ENCODE measurements around the gene PDZD2.
"Not testable (repeated sequence)": the region's sequence is repeated elsewhere in the genome, so short reads cannot be mapped to it uniquely, and the experiment has no call there.

PDZD2 gene

DNA sequence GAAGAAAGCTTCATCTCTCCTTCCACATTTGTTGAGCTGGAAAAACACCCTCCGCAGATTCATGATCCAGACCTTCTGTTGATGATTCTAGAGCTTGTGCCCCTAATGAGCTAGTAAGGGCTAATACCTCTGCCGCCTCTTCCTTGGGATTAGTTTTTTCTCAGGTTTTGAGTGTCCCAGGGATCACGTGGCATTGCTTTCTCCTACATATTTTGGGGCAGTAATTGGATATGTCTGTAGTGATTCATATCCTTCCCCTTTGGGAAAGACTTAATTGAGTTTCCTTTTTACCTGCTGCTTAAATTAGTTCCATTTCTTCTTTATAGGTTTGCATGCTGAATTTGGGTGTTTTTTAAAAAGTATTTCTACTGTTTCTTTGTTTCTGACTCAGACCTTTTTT lies 391.3 kb downstream of the PDZD2 start:
- DNase-seq, result no peak

DNA sequence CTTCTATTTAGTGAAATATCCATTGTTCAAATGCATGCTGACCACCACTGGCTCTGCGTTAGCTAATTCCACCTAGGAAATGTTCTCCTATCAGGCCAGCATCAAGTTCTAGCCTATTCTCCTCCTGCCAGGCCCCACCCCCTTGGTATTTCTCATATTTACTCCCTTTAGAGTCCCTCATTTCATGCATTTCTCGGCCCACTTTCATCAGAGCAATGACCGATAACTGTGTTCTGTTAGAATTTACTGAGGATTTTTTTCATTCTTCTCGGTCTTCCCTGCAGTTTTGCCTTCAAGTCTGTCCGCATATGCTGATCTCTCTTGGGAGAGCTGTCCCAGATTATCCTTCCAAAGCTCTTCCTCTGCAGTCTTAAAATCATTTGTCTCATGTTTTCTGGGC lies 391.8 kb downstream of the PDZD2 start:
- DNase-seq, result no peak

DNA sequence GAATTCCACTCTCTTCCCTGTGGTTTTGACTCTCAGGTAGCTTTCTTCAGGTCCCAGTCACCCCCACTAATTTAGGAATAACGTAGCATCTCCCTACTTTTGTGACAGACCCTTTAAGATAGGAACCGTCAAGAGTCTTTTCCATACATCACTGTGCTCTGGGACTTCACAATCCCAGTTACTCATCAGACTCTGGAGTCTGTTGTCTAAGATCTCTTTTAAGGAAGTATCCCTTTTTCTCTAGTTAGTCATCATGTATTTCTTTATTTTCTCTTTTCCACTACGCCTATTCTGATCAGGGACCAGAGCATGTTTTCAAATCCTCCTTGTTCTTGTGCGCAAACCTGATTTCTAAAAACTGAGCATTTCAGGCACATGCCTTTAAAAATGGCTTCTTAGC lies 392.2 kb downstream of the PDZD2 start:
- no peak for DNase-seq

DNA sequence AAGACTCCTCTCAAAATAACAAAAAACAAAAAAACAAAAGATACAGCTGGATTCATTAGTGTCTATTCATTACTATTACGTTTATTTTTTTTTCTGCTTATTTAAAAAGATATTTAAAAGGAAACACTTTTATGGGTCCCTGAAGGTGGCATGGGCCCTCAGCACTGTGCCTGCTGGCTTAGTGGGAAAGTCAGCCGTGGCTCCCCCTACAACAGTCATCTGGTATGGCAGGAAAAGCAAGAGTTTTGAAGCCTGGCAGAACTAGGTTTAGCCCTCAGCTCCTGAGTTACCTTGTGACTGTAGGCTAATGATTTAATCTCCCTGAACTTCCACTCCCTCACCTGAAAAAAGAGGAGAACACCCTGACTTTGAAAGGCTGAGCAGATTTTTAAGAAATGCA lies 399.6 kb downstream of the PDZD2 start:
- DNase-seq, result no peak

DNA sequence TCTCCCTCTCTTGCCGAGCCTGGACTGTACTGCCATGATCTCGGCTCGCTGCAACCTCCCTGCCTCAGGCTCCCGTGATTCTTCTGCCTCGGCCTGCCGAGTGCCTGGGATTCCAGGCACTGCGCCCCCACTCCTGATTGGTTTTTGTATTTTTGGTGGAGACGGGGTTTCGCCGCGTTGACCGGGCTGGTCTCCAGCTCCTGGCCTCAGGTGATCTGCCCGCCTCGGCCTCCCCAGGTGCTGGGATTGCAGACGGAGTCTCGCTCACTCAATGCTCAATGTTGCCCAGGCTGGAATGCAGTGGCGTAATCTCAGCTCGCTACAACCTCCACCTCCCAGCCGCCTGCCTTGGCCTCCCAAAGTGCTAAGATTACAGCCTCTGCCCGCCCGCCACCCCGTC lies 400.2 kb downstream of the PDZD2 start:
- DNase-seq, result not testable (repeated sequence)

DNA sequence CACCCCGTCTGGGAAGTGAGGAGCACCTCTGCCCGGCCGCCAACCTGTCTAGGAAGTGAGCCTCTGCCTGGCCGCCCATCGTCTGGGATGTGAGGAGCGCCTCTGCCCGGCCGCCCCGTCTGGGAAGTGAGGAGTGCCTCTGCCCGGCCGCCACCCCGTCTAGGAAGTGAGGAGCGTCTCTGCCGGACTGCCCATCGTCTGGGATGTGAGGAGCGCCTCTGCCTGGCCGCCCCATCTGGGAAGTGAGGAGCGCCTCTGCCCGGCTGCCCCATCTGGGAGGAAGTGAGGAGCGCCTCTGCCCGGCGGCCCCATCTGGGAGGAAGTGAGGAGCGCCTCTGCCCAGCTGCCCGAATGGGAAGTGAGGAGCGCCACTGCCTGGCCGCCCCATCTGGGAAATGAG lies 400.7 kb downstream of the PDZD2 start:
- not testable (repeated sequence) for DNase-seq

DNA sequence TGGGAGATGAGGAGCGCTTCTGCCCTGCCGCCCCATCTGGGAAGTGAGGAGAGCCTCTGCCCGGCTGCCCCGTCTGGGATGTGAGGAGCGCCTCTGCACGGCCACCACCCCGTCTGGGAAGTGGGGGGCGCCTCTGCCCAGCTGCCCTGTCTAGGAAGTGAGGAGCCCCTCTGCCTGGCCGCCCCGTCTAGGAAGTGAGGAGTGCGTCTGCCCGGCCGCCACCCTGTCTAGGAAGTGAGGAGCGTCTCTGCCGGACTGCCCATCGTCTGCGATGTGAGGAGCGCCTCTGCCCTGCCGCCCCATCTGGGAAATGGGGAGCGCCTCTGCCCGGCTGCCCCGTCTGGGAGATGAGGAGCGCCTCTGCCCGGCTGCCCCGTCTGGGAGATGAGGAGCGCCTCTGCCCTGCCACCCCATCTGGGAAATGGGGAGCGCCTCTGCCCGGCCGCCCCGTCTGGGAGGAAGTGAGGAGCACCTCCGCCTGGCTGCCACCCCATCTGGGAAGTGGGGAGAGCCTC lies 401.3 kb downstream of the PDZD2 start:
- not testable (repeated sequence) for DNase-seq

DNA sequence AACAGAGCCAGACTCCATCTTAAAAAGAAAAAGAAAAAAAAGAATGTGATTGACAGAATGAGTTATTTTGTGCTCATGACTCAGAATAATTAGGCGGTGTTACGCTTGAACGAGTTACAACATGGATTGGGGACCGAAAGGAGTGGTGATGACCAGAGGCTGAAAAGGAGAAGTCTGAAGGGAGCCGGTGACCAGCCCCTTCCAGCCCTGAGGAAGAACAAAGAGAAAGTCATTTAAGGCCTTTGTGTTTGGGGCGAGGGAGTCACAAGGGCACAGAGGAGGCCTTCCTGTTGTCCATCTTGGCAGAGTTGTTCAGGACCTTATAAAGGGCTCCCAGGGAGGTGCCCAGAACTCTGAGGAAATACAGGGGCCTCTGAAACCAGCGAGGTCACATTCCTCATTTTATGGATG lies 403.6 kb downstream of the PDZD2 start:
- no peak for DNase-seq

DNA sequence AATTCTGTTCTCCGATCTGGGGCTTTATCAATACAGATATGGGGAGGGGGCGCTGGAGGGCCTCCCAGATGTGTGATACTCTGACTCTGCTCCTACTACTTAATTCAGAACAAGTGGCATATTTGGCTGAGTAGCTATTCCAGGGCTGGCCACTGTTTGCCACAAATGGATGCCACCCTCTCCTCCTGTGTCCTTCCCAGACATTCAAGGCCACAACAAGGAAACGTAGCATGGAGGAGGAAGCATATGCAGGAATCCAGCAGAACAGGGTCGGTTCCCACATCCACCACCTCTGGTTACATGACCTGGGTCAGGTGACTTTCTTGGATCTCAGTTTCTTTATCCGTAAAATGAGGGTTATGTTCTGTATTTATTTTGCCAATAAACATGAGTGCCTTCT lies 404.2 kb downstream of the PDZD2 start:
- DNase-seq, result no peak

DNA sequence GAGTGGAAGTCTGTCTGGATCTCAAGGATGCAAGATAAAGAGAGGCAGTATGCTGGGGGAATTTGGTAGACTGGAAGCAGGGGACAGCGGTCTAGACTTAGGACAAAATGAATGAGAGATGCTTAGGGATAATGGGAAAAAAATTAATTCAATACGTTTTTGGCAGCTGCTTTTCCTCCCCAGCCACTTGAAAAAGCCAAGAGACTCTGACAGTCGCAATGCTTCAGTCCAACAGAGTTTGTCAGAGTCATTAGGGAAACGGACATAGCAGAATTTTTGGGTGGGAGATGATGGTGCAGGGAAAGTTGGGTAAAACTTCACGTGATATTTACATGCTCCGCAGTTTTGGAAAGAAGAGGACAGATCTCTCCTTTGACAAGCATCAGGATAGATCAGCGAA lies 405.5 kb downstream of the PDZD2 start:
- no peak for DNase-seq

DNA sequence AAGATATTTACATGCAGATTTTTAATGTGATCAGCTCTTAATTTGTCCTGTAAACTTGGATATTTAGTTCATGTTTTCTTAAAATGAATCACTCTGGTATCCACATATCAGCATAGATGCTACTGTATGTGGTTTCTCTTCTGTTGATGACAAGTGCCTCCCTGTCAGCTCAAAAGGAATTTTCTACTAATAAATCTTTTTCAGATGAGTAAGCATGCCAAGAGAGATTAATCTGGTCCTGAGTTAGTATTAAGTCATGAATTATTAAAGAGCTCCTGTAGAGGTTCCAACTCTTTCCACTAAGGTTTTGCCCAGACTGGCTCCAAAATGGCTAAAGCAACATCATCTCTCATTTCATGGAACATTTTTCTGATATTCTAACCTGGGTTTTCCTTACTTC lies 406.0 kb downstream of the PDZD2 start:
- no peak for DNase-seq

DNA sequence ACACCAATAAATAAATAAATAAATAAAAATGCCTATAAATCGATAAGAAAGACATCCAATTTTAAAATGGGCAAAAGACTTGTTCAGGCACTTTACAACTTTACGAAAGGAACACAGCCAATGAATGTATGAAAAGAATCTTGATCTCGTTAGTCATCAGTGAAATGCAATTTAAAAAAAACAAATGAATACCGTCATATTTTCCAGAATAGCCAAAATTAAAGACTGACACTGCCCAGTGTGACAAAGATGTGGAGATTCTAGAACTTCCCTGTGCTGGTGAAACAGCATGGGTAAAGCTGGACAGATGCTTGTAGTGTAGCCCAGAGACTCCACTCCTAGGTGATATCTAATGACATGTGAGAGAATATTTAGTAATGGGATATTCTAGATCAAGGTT lies 408.1 kb downstream of the PDZD2 start:
- DNase-seq, result no peak

DNA sequence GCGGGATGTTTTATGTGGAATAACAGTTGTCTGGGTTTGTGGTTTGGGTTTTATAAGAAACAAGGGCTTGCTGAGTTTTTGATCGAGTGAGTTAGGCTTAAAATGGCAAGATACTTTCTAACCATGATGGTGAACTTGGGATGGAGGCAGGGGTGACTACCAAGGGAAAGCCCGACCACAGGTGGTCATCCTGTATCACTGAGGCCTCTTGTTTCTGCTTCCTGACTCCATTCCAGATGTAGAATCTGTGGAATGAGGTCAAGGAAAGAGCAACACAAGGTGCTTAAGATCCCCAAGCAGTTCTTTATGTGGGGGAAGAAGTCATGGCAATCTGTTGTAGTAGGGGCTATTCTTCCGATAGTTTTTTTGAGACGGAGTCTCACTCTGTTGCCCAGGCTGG lies 412.9 kb downstream of the PDZD2 start:
- no peak for DNase-seq

DNA sequence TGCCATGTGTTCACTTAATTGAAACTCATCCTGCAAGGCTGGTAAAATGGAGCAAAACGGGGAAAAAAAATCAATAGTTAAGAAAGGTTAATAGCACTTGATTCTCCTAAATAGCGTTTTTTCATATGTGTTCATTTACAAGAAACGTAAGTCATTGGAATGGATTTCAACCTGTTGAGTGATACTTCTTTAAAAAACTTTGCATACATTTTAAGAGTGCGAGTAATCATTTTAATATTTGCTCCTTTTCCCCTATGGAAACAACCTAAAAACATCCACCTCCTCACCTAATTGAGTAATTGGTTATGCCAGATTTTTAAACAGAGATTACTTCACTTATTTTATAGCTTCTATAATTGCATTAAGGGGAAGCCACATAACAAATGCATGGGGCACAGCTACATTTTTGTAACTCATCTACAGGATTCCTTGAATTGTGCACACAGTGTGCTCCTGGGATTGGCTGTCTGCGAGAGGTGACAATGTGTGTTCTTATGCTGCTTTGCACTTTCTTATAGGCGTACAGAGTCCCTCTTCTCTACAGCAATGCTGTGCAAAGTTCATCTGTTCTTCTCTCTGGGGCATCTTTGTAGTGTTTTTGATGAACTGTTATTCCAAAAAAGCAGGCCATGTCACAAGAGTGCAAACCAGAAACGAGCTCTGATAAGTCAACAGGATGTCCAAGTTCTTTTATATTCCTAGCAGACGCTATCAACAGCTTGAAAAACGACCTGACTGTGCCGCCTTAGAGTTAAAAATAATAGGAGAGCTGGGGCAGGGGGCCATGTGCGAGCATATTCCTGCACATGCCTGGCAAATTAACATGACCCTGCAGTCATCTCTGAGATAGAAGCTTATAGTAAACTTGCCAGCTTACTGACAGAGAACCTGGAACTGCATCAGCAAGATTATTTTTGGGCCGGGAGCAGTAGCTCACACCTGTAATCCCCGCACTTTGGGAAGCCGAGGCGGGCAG lies 417.2 kb downstream of the PDZD2 start:
- no peak for DNase-seq

DNA sequence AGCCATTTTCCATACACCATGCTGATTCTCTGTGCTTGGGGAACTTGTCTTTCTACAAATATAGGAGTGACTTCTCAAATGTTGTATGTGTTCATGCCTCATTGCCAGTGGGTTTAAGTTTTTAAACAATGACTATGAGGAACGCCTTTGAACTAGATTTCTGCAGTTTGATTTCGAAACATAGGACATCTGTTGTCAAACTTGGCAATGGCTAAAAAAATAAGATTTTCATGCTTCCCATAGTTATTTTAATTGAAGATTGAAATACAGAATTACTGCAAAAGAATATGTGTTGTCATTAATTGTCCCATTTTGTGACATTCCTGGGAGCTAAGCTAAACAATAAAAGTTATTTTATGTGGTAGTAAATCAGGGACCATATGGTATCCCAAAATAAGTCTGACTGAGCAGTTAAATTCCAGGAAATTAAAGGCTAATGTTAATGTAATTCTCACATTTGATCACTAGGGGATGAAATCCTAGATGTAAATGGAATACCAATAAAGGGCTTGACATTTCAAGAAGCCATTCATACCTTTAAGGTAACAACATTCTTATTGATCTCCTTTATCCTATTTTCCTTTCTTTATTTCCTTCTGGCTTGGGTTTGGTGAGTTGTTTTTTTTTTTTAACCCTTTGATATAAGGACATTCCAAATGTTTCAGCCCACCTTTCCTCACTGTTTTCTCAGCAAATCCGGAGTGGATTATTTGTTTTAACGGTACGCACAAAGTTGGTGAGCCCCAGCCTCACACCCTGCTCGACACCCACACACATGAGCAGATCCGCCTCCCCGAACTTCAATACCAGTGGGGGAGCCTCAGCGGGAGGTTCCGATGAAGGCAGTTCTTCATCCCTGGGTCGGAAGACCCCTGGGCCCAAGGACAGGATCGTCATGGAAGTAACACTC lies 418.5 kb downstream of the PDZD2 start:
- no peak for DNase-seq

DNA sequence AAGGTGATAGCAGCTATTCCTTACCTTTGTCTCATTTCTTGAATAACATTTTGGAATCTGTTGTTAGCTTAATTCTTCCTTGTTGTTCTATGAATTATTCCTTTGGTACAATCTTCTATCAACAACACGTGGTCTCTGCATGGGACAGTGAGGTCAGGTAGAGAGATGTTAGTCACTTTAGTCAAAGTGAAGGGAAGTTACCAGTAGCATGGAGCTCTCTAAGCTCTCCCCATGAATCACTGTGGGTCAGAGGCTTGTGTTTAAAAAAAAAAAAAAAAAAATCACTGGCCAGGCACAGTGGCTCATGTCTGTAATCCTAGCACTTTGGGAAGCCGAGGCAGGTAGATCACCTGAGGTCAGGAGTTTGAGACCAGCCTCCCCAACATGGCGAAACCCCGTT lies 419.2 kb downstream of the PDZD2 start:
- no peak for DNase-seq

DNA sequence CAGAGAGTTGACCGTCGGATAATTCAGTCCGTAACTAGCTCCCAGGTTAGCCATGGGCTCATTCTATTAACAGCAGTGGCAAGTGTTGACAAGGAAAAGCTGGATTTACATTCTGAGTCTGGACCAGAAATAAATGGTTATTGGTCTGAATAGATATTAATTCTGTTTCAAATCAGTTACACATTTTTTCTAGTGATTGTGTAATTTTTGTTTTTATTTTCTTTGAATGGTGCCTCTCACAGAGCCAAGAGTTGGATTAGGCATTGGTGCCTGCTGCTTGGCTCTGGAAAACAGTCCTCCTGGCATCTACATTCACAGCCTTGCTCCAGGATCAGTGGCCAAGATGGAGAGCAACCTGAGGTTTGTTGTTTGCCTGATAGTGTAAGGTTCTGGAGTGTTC lies 420.1 kb downstream of the PDZD2 start:
- no peak for DNase-seq

DNA sequence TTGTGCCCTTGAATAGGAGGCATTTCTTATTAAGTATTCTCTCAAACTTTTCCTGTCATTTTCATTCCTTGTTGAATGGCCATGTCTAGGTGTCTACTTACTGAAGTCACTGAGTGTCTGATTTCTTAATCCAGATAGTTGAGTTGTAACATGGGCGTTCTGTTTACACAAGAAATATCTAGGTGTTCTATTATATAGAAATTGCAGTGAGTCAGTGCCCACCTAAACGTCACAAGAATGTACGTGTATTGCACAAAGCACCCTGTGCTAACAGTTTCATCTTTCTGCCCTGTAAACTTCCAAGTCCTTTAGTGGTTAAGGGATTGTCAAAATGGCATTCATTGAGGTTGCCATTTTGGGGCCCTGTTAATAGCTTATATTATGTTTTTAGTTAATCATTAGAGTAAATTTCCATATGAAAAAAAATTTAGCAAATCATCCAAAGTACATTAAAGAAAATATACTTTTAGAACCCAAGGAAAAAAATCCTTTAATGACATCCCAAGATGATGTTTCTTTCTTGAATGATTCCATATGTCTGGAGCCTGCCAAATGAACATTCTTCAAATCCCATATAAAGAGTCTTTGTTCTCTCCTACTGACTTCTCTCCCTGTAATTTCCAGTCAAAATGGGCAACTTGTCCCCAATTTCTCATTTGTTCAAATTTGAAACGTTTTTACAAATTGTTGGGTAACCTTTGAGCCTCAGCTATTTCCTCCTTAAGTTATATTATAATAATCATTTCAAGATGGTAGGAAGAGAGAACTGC lies 421.0 kb downstream of the PDZD2 start:
- no peak for DNase-seq

DNA sequence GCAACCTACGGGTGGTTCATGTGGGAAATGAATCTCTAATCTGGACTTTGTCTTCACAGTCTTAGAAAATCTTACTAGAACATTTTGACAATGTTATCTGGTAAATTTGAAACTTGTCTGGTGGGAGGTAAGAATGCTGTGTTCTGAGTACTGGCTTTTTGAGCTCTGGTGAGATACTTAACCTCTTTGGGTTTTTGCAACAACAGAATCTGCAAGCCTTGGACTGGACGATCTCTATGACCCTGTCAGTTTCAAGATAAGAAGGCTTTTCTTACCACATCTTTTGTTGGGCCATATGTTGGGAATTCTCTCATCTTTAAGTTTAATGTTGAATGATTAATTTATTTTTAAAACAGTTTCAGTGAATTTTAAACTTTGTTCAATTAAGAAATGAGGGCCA lies 422.3 kb downstream of the PDZD2 start:
- DNase-seq, result no peak

DNA sequence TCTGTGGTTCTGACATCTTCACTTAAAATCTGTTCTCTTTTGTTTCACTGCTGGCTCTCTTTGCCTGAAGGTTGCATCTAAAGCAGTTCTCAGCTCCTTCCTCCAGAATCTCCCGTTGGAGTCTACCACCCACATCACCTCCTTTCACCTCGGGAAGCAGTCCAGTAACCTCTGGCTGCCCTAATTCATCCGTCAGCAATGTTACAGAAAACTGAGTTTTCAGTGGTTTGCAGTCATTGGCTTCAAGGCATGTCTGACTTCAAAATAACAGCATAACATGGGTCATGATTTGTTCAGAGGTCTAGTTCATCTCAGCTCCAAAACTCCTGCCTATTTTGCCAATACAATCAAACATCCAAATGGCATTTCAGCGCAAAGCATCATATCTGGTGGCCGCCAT lies 427.5 kb downstream of the PDZD2 start:
- no peak for DNase-seq

DNA sequence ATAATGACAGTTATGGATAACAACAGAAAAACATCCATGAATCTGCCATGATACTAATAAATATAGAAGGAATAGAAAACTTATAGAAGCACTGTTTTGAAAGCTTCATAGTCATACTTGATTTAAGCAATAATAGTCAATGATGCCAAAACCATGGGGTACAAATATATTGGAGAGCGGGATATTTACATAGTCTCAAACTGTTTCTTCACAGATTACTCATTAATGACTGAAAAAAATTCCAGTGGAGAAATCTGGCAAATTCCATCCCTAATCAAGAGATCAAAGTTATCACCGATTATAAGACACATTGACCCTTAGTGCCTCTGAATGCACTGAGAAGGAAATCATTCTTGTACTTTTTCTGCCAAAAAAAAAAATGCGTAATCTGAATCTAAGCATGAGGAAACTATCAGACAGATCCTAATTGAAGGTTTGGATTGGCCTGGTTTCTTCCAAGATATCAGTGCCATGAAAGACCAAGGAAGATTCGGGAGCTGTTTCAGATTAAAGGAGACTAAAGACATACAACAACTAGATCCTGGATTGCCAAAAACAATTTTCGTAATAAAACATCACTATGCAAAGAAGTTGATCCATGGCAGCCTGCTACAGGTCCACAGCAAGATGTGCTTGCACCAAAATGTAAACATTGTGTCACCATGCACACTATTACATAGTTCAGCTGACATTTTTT lies 429.0 kb downstream of the PDZD2 start:
- DNase-seq, result no peak

Data from nucleus accumbens (tissue), 56 donors.